HG02588 (cell line): Measurements from ENCODE around the gene EGLN1.
A peak's percentile ranks its signal among the peaks of the same experiment; 100 is the strongest.

Source experiments
- ATAC-seq: cut with Tn5 transposase; IDR thresholded peaks from one replicate; pipeline ENCODE4 v1.9.1; 2021; ENCODE audit warnings: mild to moderate bottlenecking, moderate library complexity; ENCODE audit not compliant: unreplicated experiment

The EGLN1 gene

GRCh38 chr1:231422798-231423309 is 767 bp upstream of the EGLN1 start:
- ATAC-seq: no peak

DNA sequence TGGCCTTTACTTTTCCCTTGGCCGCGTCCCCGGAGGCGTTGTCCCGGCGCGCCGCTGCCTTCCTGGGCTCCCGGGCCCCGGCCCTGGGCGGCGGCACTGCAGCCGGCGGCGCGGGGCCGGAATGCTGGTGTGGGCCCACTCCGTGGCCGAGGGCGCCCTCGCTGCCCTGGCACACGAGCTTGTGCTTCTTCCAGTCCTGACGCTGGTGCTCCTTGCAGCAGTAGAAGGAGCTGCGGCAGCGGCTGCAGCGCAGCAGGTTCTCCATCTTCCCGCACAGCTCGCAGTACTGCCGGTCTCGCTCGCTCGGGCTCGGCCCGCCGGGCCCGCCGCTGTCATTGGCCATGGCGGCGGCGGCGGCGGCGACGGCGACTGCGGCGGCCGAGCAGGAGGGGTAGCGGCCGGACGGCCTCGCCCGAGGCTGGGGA is 529 bp downstream of the EGLN1 start:
- peak; percentile 23 for ATAC-seq

- ATAC-seq: peak; percentile 6
Observed at GRCh38 chr1:231420959-231421545, 1.0 kb downstream of the EGLN1 start.

GRCh38 chr1:231420299-231420958 is 1.7 kb downstream of the EGLN1 start:
- ATAC-seq: no peak

DNA sequence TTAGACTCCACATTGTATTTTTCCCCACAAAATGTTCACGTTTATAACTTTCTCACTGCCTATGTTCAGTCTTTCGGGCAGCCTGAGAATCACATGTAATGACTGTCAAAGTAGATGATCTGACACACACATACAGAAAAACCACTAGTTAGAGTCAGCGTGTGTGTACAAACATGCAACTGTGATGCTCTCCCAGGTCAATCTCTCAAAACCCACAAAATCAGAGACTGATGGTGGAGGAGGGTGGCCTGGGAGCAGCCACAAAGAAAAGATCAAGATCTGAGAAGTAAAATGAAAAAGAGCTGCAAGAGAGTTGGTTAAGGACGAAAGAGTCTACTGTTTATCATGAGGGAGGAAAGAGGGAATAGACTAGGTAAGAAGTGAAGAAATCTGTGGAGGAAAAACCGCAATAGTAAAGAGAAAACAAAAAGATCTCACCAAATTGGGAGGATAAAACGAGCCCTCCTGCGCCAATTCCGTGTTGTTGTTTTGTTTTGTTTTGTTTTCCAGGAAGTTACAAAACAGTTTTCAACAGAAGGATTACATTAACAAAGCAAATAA is 2.3 kb downstream of the EGLN1 start:
- ATAC-seq: no peak

DNA sequence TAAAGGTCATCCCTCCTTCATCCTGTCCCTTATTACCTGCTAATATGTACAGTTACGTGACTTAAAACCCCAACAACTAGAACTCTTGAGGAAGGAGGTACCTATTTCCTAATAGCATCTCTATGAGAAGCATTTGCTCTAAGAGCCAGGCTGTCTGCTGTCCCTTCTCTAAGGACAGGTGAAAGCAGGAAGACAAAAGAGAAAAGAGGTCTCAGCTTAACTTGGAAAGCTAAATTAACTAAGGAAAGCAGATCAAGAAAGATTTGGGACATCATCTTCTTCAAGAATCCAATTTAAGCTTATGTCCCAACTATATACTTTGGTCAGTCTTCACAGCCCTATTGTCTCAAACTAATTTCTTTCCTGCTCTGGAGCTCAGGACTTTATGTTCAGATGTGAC is 2.9 kb downstream of the EGLN1 start:
- no peak for ATAC-seq

GRCh38 chr1:231418741-231419107 is 3.4 kb downstream of the EGLN1 start:
- ATAC-seq: no peak

DNA sequence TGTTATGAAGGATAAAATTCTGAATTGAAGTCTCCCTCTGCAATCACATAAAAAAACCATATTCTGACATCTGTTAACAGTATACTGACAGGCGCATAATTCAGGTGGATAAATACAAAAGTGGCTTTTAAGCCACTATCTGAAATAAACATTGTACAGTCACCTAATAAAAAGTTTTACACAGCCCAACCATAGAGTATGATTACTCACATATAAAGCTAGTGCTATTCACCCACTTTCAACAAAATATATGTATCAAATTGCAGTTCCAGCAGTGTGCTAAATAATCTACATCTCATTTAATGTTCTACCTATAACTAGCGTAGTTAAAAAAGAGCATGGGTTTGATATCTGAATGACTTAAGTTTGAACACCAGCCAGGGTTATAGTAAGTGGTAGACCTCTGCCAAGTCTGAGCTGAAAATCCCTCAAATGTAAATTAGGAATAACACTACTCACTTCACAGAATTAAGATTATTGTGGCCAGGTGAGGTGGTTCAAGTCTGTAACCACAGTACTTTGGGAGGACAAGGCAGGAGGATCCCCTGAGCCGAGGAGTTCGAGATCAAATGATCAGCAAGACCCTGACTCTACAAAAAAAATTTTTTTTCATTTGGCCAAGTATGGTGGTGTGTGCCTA is 3.9 kb downstream of the EGLN1 start:
- no peak for ATAC-seq

DNA sequence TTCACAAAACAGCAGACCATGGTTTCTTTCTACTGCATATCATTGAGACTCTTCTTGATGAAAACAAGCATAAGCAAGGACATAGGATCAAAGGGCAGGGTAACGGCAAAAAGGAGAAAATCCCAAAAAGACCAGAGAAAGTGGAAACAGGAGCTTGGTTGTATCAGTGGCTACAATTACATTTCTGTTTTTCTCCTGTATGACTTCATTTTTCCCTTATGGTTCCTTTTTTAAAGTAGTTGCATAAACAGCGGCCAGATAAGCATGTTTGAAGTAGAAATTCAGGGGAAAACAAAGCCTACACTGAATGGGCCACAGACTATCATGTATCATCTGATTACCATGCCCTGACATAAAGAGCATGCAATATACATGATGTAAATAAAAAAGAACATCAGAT is 4.6 kb downstream of the EGLN1 start:
- ATAC-seq: no peak

DNA sequence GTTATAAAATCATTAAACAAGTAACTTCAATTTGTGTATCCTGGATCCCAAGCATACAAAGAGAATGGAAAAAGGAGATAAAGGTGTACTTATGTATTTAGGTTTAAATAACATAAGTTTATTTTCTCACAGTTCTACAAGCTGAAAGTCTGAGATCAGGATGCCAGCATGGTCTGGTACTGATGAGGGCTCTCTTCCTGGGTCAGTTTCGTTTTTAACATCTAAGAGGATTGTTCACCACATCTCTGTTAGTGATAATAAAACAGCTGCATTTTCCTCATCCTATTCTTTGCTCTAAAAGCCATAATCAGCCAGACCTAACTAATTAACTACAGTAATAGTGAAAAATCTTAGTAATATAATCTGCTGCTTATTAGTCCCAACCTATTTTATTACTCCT is 5.2 kb downstream of the EGLN1 start:
- no peak for ATAC-seq

DNA sequence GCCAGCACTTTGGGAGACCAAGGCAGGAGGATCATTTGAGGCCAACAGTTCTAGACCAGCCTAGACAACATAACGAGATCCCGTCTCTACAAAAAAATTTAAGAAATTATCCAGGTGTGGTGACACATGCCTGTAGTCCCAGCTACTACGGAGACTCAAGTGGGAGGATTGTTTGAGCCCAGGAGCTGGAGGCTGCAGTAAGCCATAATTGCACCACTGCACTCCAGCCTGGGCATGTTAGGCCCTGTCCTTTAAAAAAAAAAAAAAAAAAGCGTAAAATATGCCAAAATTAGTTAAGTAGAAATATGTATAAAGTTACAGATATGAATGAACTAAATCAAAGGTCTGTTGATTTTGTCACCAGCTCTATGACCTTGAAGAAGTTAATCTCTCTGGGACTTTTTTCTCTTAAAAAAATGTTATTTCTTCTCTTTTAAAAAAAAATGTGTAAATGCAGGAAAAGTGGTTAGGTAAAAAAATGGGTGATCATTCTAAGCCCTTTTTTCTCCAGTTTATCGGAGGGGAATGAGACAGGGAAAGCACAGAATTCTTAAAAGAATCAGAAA is 7.0 kb downstream of the EGLN1 start:
- no peak for ATAC-seq

DNA sequence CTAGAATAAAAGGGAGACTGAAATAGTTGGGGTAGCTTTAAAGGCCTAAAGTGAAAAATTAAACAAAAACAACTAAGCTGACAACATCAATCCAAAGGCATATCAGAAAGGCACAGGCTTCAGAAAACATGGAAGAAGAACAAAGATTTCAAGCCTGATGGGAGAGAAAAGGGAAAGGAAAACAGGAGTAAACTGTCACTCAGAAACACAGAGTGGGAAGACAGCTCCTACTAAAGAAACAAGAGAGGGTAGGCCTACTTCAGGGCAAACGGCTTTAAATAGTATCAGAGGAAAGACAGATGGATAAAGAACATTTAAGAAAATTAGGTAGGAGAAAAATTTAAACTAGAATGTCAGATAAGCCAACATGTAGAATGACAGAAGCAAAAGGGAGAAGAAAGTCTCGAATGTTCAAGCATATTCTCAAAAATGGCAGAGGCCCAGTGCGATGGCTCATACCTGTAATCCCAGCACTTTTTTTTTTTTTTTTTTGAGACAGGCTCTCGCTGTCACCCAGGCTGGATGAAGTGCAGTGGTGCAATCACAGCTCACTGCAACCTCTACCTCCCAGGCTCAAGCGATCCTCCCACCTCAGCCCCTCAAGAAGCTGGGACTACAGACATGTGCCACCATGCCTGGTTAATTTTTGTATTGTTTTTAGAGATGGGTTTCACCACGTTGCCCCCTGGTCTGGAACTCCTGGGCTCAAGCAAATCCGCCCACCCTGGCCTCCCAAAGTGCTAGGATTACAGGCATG is 7.6 kb downstream of the EGLN1 start:
- ATAC-seq: no peak

DNA sequence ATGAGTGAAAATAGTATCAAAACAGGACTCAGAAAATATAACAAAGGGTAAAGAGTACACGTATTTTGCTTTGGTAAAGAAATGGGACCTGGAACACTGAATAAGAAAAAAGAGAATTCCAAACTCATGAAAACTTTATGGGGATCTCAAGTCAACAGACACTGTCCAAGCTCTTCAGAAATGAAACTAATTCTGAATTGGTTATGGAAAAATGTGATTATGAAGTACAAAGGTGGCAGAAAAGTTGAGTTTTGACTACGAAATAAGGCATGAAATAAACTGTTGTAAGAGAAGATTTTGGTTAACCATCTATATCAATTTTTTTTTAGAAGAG is 8.4 kb downstream of the EGLN1 start:
- ATAC-seq: no peak

GRCh38 chr1:231411036-231411531 is 11.0 kb downstream of the EGLN1 start:
- ATAC-seq: no peak

DNA sequence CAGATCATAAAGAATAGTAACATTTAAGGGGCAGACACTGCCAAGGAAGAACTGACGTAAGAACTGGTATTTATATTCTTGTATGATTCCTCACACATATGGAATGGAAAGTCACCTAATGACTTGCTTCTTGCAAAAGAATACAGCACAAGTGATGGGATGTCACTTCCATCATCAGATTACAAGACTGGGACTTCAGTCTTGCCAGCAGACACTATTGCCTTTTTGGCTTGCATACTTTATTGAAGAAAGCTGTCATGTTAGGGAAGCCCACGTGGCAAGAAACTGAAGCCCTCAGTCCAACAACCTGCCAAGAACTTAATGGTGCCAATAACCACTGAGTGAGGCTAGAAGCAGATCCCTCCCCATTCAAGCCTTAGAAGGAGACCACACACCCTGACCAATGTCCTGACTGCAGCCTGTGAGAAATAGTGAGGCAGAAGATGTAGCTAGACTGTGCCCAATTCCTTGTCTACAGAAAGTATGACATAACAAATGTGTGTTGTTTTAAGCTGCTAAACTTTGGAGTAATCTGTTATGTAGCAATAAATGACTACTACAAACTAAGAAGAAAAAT is 12.0 kb downstream of the EGLN1 start:
- ATAC-seq: no peak

DNA sequence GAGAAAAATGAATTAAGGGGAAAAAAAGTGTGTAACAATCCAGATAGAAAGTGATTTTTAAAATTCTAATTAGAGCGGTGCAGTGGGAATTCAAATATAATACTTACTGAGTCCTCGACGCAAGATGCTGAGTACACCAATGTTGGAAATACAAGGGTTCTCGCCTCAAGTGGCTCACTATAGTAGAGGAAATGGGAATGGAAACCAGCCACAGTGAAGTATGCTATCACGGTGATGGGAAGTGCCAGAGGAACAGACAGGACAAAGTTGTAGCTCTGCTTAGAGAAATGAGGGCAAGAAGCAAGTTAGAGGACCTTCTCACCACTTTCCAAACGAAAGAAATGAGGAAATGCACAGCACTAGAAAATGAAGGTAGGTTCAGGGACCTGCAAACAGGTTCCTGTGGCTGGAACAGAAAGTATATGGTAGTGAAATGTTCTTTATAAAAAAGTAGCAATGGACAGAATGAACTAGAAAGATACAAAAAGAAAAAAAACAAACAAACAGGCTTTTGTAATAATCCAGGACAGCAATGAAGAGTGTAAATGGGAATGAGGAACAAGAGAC is 13.5 kb downstream of the EGLN1 start:
- ATAC-seq: no peak

- peak; percentile 55 for ATAC-seq
Observed at GRCh38 chr1:231407547-231408396, 14.3 kb downstream of the EGLN1 start.

DNA sequence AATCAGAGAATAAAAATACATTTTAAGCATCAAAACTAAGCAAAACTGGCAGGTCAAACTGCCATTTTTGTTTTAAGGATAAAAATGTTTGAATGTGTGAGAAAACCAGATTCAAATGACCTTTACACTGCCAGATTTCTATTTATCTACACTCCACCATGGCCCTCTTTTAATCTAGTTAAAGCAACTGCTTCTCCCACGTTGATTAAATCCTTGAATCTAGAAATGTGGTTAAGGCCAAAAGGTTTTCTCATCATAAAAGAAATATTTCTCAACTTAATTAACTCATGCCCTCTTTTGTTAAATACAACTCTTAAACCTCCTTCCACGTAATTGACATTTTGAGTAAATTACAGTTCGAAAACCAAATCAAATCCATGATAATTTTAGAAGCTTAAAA is 15.0 kb downstream of the EGLN1 start:
- no peak for ATAC-seq

DNA sequence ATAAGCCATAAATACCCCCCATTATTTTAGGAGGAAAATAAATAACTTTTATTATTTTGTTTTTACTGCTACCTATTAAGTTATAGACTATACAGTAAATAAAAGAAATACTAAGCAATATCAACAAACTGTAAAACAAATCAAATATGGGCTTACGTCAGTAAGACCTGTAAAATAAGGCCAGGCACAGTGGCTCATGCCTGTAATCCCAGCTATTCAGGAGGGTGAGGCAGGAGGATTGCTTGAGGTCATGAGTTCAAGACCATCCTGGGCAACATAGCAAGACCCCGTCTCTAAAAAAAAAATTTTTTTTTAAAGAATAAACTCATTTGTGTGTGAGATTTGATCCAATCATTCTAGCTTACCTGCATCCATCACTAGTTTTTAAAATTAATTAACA is 17.8 kb downstream of the EGLN1 start:
- ATAC-seq: no peak
